HG03025 (cell line): ENCODE results near the gene SLC6A19.

Experiments used
- ATAC-seq: cut with Tn5 transposase; IDR thresholded peaks from one replicate; pipeline ENCODE4 v1.9.1; 2021; ENCODE audit warnings: mild to moderate bottlenecking, moderate library complexity; ENCODE audit not compliant: unreplicated experiment, low FRiP score

SLC6A19 gene

GRCh38 chr5:1232780-1233179 is 31.4 kb downstream of the SLC6A19 start:
- no peak for ATAC-seq

GRCh38 chr5:1235379-1235778 is 34.0 kb downstream of the SLC6A19 start:
- no peak for ATAC-seq

- ATAC-seq: no peak
Observed at GRCh38 chr5:1235838-1236237, 34.4 kb downstream of the SLC6A19 start.

- no peak for ATAC-seq
Observed at GRCh38 chr5:1239505-1240251, 38.3 kb downstream of the SLC6A19 start.

GRCh38 chr5:1240496-1241260 is 39.3 kb downstream of the SLC6A19 start:
- ATAC-seq: no peak

GRCh38 chr5:1241509-1242080 is 40.2 kb downstream of the SLC6A19 start:
- ATAC-seq: no peak

GRCh38 chr5:1242733-1243486 is 41.5 kb downstream of the SLC6A19 start:
- ATAC-seq: no peak

GRCh38 chr5:1243487-1244130 is 42.2 kb downstream of the SLC6A19 start:
- ATAC-seq: no peak

GRCh38 chr5:1244255-1244654 is 42.9 kb downstream of the SLC6A19 start:
- no peak for ATAC-seq

- ATAC-seq: no peak
Observed at GRCh38 chr5:1244976-1245375, 43.6 kb downstream of the SLC6A19 start.

GRCh38 chr5:1245905-1246576 is 44.6 kb downstream of the SLC6A19 start:
- no peak for ATAC-seq

GRCh38 chr5:1246711-1247431 is 45.5 kb downstream of the SLC6A19 start:
- no peak for ATAC-seq

- ATAC-seq: no peak
Observed at GRCh38 chr5:1247811-1248210, 46.4 kb downstream of the SLC6A19 start.

GRCh38 chr5:1249366-1250280 is 48.2 kb downstream of the SLC6A19 start:
- ATAC-seq: no peak

- no peak for ATAC-seq
Observed at GRCh38 chr5:1251678-1252580, 50.5 kb downstream of the SLC6A19 start.

- ATAC-seq: no peak
Observed at GRCh38 chr5:1252681-1253080, 51.3 kb downstream of the SLC6A19 start.

GRCh38 chr5:1253456-1254105 is 52.2 kb downstream of the SLC6A19 start:
- ATAC-seq: no peak
